H1 (cell line): Measurements from ENCODE around the gene ZNF462. TPM values are rescaled to one million over a fixed set of nuclear protein-coding genes. Genes with fewer than 3 reads are reported as not detected.

Experiments used
- CTCF ChIA-PET: fragments of 300-600 bp; sonication (Branson Sonifier 250); formaldehyde crosslinking; loops from one replicate; lab custom pipeline; 2021; ENCODE audit not compliant: partially characterized antibody; lab: Charles Lee
- POLR2A ChIA-PET: fragments of 300-600 bp; sonication (Branson Sonifier 250); formaldehyde crosslinking; loops from one replicate; lab custom pipeline; 2021; ENCODE audit warnings: inconsistent platforms; ENCODE audit not compliant: partially characterized antibody; lab: Charles Lee
- DNase-seq, 2 experiments: peaks; one replicate each; pipeline versions ENCODE4 v3.0.0 to v3.0.0-alpha.2; 2010 to 2022; ENCODE audit warnings: low spot score in 2 of 2, low read depth in 1 of 2, mixed read lengths in 1 of 2
- FAIRE-seq: peaks from 2 replicates; lab custom pipeline; 2011; peaks lifted over from hg19 to GRCh38; lab: Jason Lieb, UNC
- H2AFZ ChIP-seq: 2 replicates; pipeline ENCODE4 v1.8.1; 2012; ENCODE audit warnings: low read length, inconsistent platforms
- H2AK5ac ChIP-seq: 2 replicates; pipeline ENCODE4 v1.6.1; 2013; ENCODE audit warnings: low read depth, low read length
- H2BK120ac ChIP-seq: replicated peaks from 2 replicates; pipeline ENCODE3; 2013; ENCODE audit warnings: low read depth, low read length, inconsistent platforms
- H2BK12ac ChIP-seq: 2 replicates; pipeline ENCODE4 v1.6.1; 2013; ENCODE audit warnings: low read depth, low read length
- H2BK15ac ChIP-seq: 2 replicates; pipeline ENCODE4 v1.6.1; 2013; ENCODE audit warnings: low read length
- H2BK20ac ChIP-seq: 2 replicates; pipeline ENCODE4 v1.6.1; 2013; ENCODE audit warnings: low read length
- H2BK5ac ChIP-seq: 2 replicates; pipeline ENCODE4 v1.6.1; 2013; ENCODE audit warnings: low read depth, low read length
- H3K14ac ChIP-seq: 2 replicates; pipeline ENCODE4 v1.6.1; 2013; ENCODE audit warnings: inconsistent platforms; ENCODE audit not compliant: insufficient read length
- H3K18ac ChIP-seq: 2 replicates; pipeline ENCODE4 v1.6.1; 2013; ENCODE audit warnings: low read length; ENCODE audit errors: extremely low read depth
- H3K23ac ChIP-seq: 2 replicates; pipeline ENCODE4 v1.6.1; 2013; ENCODE audit warnings: inconsistent platforms; ENCODE audit not compliant: insufficient read length
- H3K23me2 ChIP-seq: 2 replicates; pipeline ENCODE4 v1.6.1; 2013; ENCODE audit warnings: low read depth, low read length
- H3K27ac ChIP-seq: 2 replicates; pipeline ENCODE4 v1.6.1; 2011; ENCODE audit warnings: low read depth, low read length, inconsistent platforms
- H3K27me3 ChIP-seq, 4 experiments: replicated peaks in 1 of 4; 1 replicate in 1 of 4; 2 replicates in 3 of 4; pipeline versions ENCODE4 v1.6.1 to v1.8.1; 2011 to 2013; ENCODE audit warnings: low read length in 3 of 4, mild to moderate bottlenecking in 3 of 4, inconsistent platforms in 2 of 4, mixed read lengths in 2 of 4, moderate library complexity in 1 of 4; ENCODE audit not compliant: control insufficient read depth in 3 of 4, insufficient read depth in 3 of 4; ENCODE audit errors: extremely low read depth in 1 of 4
- H3K36me3 ChIP-seq, 4 experiments: 2 replicates each; pipeline versions ENCODE4 v1.6.1 to v1.8.1; 2011 to 2013; ENCODE audit warnings: mild to moderate bottlenecking in 4 of 4, low read length in 3 of 4, moderate library complexity in 2 of 4, control low read depth in 1 of 4, inconsistent platforms in 1 of 4; ENCODE audit not compliant: insufficient read depth in 4 of 4, control insufficient read depth in 2 of 4
- H3K4ac ChIP-seq: replicated peaks from 2 replicates; pipeline ENCODE3; 2013; ENCODE audit warnings: low read length, low read depth, mixed read lengths, inconsistent platforms; ENCODE audit not compliant: insufficient read length
- H3K4me1 ChIP-seq, 4 experiments: replicated peaks in 1 of 4; 1 replicate in 1 of 4; 2 replicates in 3 of 4; pipeline versions ENCODE4 v1.6.1 to v1.8.1; 2011 to 2013; ENCODE audit warnings: low read length in 3 of 4, inconsistent platforms in 2 of 4, mixed read lengths in 1 of 4; ENCODE audit not compliant: insufficient read depth in 4 of 4, control insufficient read depth in 3 of 4
- H3K4me2 ChIP-seq, 2 experiments: 2 replicates each; pipeline versions ENCODE4 v1.6.1 to v1.8.1; 2011 to 2013; ENCODE audit warnings: low read depth in 2 of 2, low read length in 2 of 2, control low read depth in 1 of 2, inconsistent platforms in 1 of 2, mild to moderate bottlenecking in 1 of 2; ENCODE audit not compliant: insufficient read depth in 1 of 2
- H3K4me3 ChIP-seq, 4 experiments: fragments of 200-600, 300-600 bp in 1 of 4; sonication (generic), shearing (Covaris generic), sonication (Bioruptor Twin) in 1 of 4; 2 replicates each; pipeline versions ENCODE4 v1.5.1 to v1.8.1; 2011 to 2016; ENCODE audit warnings: low read length in 4 of 4, low read depth in 3 of 4, control low read depth in 2 of 4, inconsistent platforms in 2 of 4, mild to moderate bottlenecking in 2 of 4, mixed read lengths in 1 of 4, moderate library complexity in 1 of 4; ENCODE audit not compliant: insufficient read depth in 2 of 4; ENCODE audit errors: extremely low read depth in 1 of 4
- H3K56ac ChIP-seq: replicated peaks from 2 replicates; pipeline ENCODE3; 2013; ENCODE audit warnings: low read depth, mild to moderate bottlenecking, mixed read lengths, low read length, inconsistent platforms; ENCODE audit not compliant: insufficient read length
- H3K79me1 ChIP-seq: 2 replicates; pipeline ENCODE4 v1.6.1; 2013; ENCODE audit warnings: low read depth, low read length, control low read depth
- H3K79me2 ChIP-seq, 2 experiments: 2 replicates each; pipeline versions ENCODE4 v1.6.1 to v1.8.1; 2012 to 2013; ENCODE audit warnings: low read length in 2 of 2, mild to moderate bottlenecking in 2 of 2, inconsistent platforms in 1 of 2; ENCODE audit not compliant: insufficient read depth in 2 of 2, control insufficient read depth in 1 of 2
- H3K9ac ChIP-seq, 4 experiments: replicated peaks in 1 of 4; 1 replicate in 1 of 4; 2 replicates in 3 of 4; pipeline versions ENCODE4 v1.6.1 to v1.8.1; 2011 to 2013; ENCODE audit warnings: low read depth in 3 of 4, low read length in 3 of 4, control low read depth in 2 of 4, mild to moderate bottlenecking in 2 of 4, moderate library complexity in 2 of 4, inconsistent platforms in 1 of 4; ENCODE audit errors: extremely low read depth in 1 of 4
- H3K9me3 ChIP-seq, 2 experiments: 2 replicates each; pipeline versions ENCODE4 v1.6.1 to v1.8.1; 2012 to 2013; ENCODE audit warnings: mild to moderate bottlenecking in 2 of 2, moderate library complexity in 2 of 2, control low read depth in 1 of 2, inconsistent platforms in 1 of 2, low read depth in 1 of 2, low read length in 1 of 2, mixed read lengths in 1 of 2; ENCODE audit not compliant: insufficient read depth in 2 of 2
- H4K20me1 ChIP-seq, 2 experiments: replicated peaks in 1 of 2; 2 replicates each; pipeline versions ENCODE3 to v1.8.1; 2011 to 2013; ENCODE audit warnings: inconsistent platforms in 2 of 2, low read length in 2 of 2, mild to moderate bottlenecking in 1 of 2; ENCODE audit not compliant: insufficient read depth in 2 of 2, control insufficient read depth in 1 of 2
- H4K5ac ChIP-seq: 2 replicates; pipeline ENCODE4 v1.6.1; 2013; ENCODE audit warnings: low read length, low read depth, mixed read lengths, inconsistent platforms; ENCODE audit not compliant: insufficient read length
- H4K8ac ChIP-seq: 2 replicates; pipeline ENCODE4 v1.8.0; 2013; ENCODE audit warnings: mild to moderate bottlenecking, moderate library complexity, low read length, inconsistent platforms; ENCODE audit not compliant: insufficient read depth; ENCODE audit errors: extremely low read depth
- H4K91ac ChIP-seq: replicated peaks from 2 replicates; pipeline ENCODE3; 2013; ENCODE audit warnings: low read length, mixed read lengths, inconsistent platforms; ENCODE audit not compliant: insufficient read length
- ATF2 ChIP-seq: IDR thresholded peaks from 2 replicates; pipeline ENCODE4 v1.6.1; 2012; ENCODE audit warnings: low read length, inconsistent platforms
- CHD2 ChIP-seq: IDR thresholded peaks from 2 replicates; pipeline ENCODE4 v1.6.1; 2012; ENCODE audit warnings: low read length, improper control_type of control experiment
- CTCF ChIP-seq, 3 experiments: IDR thresholded peaks; 1 replicate in 2 of 3; 2 replicates in 1 of 3; pipeline versions ENCODE4 v1.5.1 to v1.6.1; 2011; ENCODE audit warnings: low read length in 3 of 3, mild to moderate bottlenecking in 3 of 3, inconsistent platforms in 2 of 3, low read depth in 1 of 3, moderate library complexity in 1 of 3; ENCODE audit not compliant: insufficient read depth in 1 of 3; ENCODE audit errors: control extremely low read depth in 1 of 3
- EGR1 ChIP-seq: IDR thresholded peaks from 2 replicates; pipeline ENCODE4 v1.6.1; 2011; ENCODE audit warnings: low read depth, low read length, borderline replicate concordance
- NRF1 ChIP-seq: IDR thresholded peaks from 2 replicates; pipeline ENCODE4 v1.6.1; 2011; ENCODE audit warnings: mild to moderate bottlenecking, low read depth, low read length, improper control_type of control experiment
- PHF8 ChIP-seq: fragments of 200-600 bp; sonication (generic); conservative IDR thresholded peaks from 2 replicates; pipeline ENCODE4 v1.7.1; 2012; ENCODE audit warnings: low read depth, mild to moderate bottlenecking, inconsistent platforms, low read length, moderate library complexity
- RAD21 ChIP-seq, 2 experiments: IDR thresholded peaks in 1 of 2; conservative IDR thresholded peaks in 1 of 2; 2 replicates each; pipeline ENCODE4 v1.6.1; 2011; ENCODE audit warnings: low read depth in 2 of 2, low read length in 2 of 2, improper control_type of control experiment in 1 of 2, inconsistent platforms in 1 of 2, mild to moderate bottlenecking in 1 of 2, moderate library complexity in 1 of 2
- RXRA ChIP-seq: IDR thresholded peaks from 2 replicates; pipeline ENCODE4 v1.6.1; 2011; ENCODE audit warnings: low read depth, mild to moderate bottlenecking, low read length, moderate library complexity; ENCODE audit not compliant: insufficient read depth
- SP1 ChIP-seq: IDR thresholded peaks from 2 replicates; pipeline ENCODE4 v1.6.1; 2011; ENCODE audit warnings: low read depth, low read length
- WGBS, 2 experiments: shearing (Covaris generic) in 1 of 2; methylation state at CpG; one replicate each; pipeline versions ENCODE4 v1.1.6 to v1.1.7; 2013 to 2015; ENCODE audit warnings: low lambda C conversion rate in 2 of 2, mixed read lengths in 2 of 2, inconsistent platforms in 1 of 2, low coverage in 1 of 2, missing lambda C conversion rate in 1 of 2; ENCODE audit not compliant: insufficient replicate concordance in 2 of 2, insufficient coverage in 1 of 2, insufficient read length in 1 of 2; ENCODE audit errors: extremely low coverage in 1 of 2, missing lambda C conversion rate in 1 of 2; 5-methylcytosine and 5-hydroxymethylcytosine counted together
- polyA plus RNA-seq, 7 experiments: library from polyadenylated mRNA; depleted of rRNA in 3 of 7; stranded (reverse) in 5 of 7; unstranded in 2 of 7; fragments of >200 nt in 5 of 7; fragments of 200-250 nt in 2 of 7; gene quantifications; 1 replicate in 5 of 7; 2 replicates in 1 of 7; 4 replicates in 1 of 7; pipeline versions ENCODE4 v1.2.1 to v1.2.3, GENCODE V29; 2011 to 2013; ENCODE audit warnings: missing spikeins in 2 of 7, mixed read lengths in 2 of 7
- total RNA-seq: library from RNA; stranded (reverse); fragmentation: NEBNext Ultra II Directional; extraction: Animal tissue kit (Norgen Biotek cat#: 25700); gene quantifications from 2 replicates; pipeline ENCODE4 v1.2.1, GENCODE V29; 2021

ZNF462 gene
- total and polyA plus RNA-seq, 2 of the 8 experiments (the other 6 are each of a cell fraction or from before 2014, with no cell fraction given) = 30.0 to 163 TPM

GRCh38 chr9:107044872-107045271 lies 181.9 kb downstream of the ZNF462 start:
- CTCF ChIA-PET = interaction anchor here (0.6 to 4.6 kb wide), 12 partner anchors 12 to 761 kb away, joined by 3 to 22 read pairs (median 4); no protein-coding TSS in a partner anchor
- POLR2A ChIA-PET = no interaction called here

More at GRCh38 chr9:107044872-107045271, 181.9 kb downstream of the ZNF462 start:
- no peaks in the 10 kb centered on the region for H3K79me2 ChIP-seq
- H2BK12ac ChIP-seq = no peak overlapping the region
- H3K14ac ChIP-seq = no peak overlapping the region
- H3K9me3 ChIP-seq = no peaks in the 10 kb centered on the region; a peak in 1 of 4 replicates
- H3K79me1 ChIP-seq = no peaks in the 10 kb centered on the region
- no peak overlapping the region for H3K56ac ChIP-seq
- no peaks in the 10 kb centered on the region for H3K36me3 ChIP-seq
- H3K4ac ChIP-seq = no peak overlapping the region
- H2BK5ac ChIP-seq = no peak overlapping the region
- H3K4me2 ChIP-seq = no peak overlapping the region
- no peak overlapping the region for H3K27ac ChIP-seq
- H2AFZ ChIP-seq = no peak overlapping the region
- H3K4me3 ChIP-seq = no peak overlapping the region
- H3K23ac ChIP-seq = no peak overlapping the region
- FAIRE-seq (no peak), DNase-seq (peak in 1 of 2 experiments; percentile 62)
- no peak overlapping the region for H2BK120ac ChIP-seq
- 86% methylated on average over 4 of the region's 4 CpGs; no CpG with 5 or more reads in 1 of the 2 experiments for WGBS, 2 experiments
- H3K23me2 ChIP-seq = no peaks in the 10 kb centered on the region
- H4K91ac ChIP-seq = no peak overlapping the region
- no peaks in the 10 kb centered on the region; a peak in 1 of 7 replicates for H3K27me3 ChIP-seq
- H3K4me1 ChIP-seq = peaks cover 0 to 7% (median 5%) of the 10 kb centered on the region in 4 experiments; a peak in 6 of 7 replicates
- H4K5ac ChIP-seq = no peak overlapping the region
- no peak overlapping the region for H3K18ac ChIP-seq
- H4K8ac ChIP-seq = no peak overlapping the region
- no peak overlapping the region; the same call in 1 of the 2 replicates for H2BK20ac ChIP-seq
- H4K20me1 ChIP-seq = no peaks in the 10 kb centered on the region
- H3K9ac ChIP-seq = no peak overlapping the region
- no peak overlapping the region for H2BK15ac ChIP-seq
- TF ChIP-seq RAD21 (IDR thresholded peaks at IDR 0.05 in 1 of 2, conservative IDR thresholded peaks at IDR 0.05 in 1 of 2; ENCODE audit: low read depth in 2 of 2, low read length in 2 of 2) (peak; percentile 28 to 40; a peak in 2 of 4 replicates), NRF1 (no peak), CTCF (IDR thresholded peaks at IDR 0.05; ENCODE audit: control extremely low read depth in 1 of 3, insufficient read depth in 1 of 3, low read depth in 1 of 3, low read length in 3 of 3) (peak; percentile 20 to 43 (median 21); a peak in 3 of 4 replicates), RXRA (no peak), PHF8 (no peak), ATF2 (no peak), EGR1 (no peak), SP1 (no peak), CHD2 (no peak)
- no peak overlapping the region for H2AK5ac ChIP-seq
